CD4-positive, alpha-beta T cell treated with Interleukin-12 subunit alpha and Interleukin-12 subunit beta, for 1 hour (primary cell): ENCODE measurements around the gene PLK3.
A peak's percentile ranks its signal among the peaks of the same experiment; 100 is the strongest.
"Not testable (repeated sequence)": the region's sequence is repeated elsewhere in the genome, so short reads cannot be mapped to it uniquely, and the experiment has no call there.

Source experiments
- DNase-seq: peaks from one replicate; pipeline ENCODE4 v3.0.0-alpha.2; 2020

PLK3 gene

DNA sequence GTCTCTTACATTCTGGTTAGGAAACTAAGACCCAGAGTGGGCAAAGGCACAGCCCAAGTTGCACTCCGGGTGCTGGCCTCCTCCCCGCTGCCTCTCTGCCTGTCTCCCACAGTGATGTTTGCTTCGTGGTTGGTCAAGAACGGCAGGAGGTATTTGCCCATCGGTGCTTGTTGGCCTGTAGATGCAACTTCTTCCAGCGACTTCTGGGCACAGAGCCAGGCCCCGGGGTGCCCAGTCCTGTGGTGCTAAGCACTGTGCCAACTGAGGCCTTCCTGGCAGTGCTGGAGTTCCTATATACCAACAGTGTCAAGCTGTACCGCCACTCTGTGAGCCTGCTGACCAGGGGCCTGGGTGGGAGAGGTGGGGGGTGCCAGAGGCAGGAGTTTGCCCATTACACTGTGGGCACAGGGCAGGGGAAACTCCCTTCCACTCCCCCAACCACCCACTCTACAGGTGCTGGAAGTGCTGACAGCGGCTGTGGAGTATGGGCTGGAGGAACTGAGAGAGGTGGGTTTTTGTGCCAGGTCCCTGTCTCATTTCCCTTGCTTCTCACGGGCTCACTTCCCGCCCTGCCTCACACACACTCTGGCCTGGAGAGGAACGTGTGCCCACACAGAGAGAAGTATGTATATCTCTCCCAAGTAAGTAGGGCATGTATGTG lies 10.1 kb downstream of the PLK3 start:
- peak; percentile 59 for DNase-seq

DNA sequence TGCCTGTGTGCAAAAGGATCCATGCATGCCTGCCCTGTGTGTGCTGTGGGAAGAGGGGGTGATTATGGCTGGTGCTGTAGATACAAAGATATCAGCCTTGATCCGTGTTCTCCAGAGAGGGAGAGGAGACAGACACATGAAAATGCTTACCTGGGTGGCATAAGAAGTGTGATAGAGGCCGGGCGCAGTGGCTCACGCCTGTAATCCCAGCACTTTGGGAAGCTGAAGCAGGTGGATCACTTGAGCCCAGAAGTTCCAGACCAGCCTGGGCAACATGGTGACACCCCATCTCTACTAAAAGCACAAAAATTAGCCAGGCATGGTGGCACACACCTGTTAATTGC lies 10.6 kb downstream of the PLK3 start:
- not testable (repeated sequence) for DNase-seq

DNA sequence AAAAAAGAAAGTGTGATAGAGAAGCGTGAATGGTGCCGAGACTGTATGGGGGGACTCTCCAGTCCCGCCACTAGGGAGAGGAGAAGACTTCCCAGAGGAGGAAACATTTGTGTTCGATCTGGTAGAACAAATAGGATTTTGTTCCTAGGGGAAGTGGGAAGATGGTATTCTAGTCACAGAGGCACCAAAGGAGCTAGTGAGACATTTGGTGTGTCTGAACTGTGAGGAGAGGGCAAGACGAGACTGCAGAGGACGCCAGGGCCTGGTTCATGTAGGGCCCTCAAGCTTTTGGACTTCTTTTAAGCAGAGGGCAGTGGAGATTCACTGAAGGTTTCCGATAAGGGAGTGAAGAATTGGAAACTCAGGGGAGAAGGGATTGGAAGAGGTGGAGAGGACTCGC lies 11.1 kb downstream of the PLK3 start:
- no peak for DNase-seq

DNA sequence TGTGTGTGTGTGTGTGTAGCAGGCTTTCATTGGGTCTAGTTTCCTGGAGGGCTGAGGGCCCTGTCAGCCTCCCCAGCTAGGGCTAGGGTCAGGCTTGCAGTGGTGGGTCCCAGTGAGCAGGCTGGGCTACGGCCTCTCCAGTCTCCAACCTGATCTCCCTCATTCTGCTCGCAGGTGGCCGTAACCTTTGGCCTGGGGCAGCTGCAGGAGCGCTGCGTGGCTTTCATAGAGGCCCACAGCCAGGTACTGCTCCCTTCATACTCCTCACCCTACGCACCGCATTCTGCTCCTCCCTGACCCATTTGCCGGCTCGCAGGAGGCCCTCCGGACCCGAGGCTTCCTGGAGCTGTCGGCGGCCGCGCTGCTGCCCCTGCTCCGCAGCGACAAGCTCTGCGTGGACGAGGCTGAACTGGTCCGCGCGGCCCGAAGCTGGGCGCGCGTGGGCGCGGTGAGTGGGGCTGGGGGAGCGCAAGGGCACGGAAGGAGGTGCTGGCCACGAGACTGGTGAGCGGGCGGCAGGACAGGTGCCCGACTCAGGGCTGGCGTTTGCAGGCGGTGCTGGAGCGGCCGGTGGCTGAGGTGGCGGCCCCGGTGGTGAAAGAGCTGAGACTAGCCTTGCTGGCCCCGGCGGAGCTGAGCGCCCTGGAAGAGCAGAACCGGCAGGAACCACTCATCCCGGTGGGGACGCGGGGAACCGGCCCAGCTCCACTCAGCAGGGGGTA lies 12.8 kb downstream of the PLK3 start:
- no peak for DNase-seq

DNA sequence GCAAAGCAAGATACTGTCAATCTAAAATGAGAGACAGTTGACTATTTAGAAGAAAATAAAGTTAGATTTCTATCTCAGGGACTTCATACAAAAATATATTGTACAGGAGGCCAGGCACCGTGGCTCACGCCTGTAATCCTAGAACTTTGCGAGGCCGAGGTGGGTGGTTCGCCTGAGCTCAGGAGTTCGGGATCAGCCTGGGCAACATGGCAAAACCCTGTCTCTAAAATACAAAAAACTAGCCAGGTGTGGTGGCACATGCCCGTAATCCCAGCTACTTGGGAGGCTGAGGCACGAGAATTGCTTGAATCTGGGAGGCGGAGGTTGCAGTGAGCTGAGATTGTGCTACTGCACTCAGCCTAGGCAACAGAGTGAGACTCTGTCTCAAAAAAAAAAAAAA lies 15.7 kb downstream of the PLK3 start:
- not testable (repeated sequence) for DNase-seq

DNA sequence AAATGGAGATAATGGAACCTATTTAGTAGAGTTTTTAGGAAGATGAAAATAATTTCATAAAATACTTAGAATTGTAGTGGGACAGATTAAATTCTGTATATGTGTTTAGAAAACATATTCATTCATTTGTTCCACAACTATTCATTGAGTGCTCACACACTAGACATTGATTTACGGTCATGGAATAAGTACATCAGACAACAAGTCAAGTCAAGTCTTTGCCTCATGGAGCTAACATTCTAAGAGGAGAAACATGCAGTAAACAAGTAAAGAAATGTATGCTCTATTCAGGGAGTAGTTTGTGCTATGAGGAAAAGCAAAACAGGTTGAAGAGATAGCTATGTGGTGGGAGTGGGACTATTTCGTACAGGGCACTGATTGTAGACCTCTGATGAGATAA lies 17.1 kb downstream of the PLK3 start:
- no peak for DNase-seq

DNA sequence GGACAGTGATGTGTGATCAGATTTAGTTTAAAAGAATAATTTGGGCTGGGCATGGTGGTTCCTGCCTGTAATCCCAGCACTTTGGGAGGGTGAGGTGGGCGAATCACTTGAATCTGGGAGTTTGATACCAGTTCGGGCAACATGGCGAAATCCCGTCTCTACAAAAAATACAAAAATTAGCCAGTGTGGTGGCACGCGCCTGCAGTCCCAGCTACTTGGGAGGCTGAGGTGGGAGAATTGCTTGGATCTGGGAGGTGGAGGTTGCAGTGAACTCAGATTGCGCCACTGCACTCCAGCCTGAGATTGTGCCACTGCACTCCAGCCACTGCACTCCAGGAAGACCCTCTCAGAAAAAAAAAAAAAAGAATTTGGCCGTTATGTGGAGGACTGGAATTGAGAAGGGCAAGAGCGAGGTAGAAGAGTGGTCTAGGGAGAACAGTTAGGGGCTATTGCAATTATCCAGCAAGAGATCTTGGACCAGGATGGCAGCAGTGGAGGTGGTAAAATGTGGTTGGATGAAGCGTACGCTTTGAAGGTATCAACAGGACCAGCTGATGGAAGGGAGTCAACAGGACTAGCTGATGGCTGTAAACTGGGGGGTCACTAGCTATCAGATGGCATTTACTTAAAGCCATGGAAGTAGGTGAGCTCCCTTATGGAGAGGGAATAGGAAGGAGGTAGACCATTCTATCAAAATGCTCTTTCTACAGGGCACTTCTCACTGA lies 17.8 kb downstream of the PLK3 start:
- DNase-seq = no peak

DNA sequence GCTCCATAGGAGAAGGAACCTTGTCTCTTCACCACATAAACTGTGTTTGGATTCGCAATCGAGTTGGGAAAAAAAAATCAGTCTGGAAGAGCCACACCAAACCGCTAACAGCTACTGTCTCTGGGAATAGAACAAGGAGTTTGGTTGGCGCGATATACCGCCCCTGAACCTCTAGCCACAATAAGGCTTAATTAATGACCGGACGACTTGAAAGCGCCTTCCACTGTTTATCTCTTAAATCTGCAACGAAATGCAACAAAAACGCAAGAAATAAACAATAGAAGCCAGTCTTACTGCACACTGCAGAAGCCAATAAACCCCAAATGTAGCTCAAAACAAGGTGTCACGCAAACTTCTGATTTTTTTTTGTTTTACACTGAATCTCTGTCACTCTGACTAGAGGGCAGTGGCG lies 19.0 kb downstream of the PLK3 start:
- no peak for DNase-seq

DNA sequence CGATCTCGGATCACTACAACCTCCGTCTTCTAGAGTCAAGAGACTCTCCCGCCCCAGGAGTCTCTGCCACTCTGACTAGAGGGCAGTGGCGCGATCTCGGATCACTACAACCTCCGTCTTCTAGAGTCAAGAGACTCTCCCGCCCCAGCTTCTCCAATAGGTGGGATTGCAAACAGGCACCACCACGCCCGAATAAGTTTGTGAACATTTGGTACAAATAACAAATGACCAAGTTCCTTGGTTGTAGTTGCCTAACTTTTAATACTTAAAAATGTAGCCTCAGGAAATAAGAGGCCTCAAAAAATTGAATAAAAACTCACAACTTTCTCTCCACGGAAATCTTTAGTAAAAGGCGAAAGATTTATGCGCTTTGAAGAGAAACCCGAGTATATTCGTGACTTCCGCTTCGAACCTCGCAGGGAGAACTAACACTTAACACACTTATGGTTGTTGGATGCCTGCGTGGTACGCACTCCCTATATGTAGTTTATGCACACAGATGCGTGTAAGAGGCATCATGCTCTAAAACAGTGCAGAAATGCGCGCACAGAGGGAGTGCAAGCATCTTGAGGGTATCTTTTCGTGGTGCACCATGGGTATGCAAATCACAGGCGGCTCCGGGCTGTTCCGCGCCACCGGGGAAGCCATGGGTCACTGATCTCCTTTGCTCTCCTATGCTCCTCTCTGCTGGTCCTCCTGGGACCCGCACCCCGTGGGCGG lies 19.6 kb downstream of the PLK3 start:
- peak; percentile 87 for DNase-seq

DNA sequence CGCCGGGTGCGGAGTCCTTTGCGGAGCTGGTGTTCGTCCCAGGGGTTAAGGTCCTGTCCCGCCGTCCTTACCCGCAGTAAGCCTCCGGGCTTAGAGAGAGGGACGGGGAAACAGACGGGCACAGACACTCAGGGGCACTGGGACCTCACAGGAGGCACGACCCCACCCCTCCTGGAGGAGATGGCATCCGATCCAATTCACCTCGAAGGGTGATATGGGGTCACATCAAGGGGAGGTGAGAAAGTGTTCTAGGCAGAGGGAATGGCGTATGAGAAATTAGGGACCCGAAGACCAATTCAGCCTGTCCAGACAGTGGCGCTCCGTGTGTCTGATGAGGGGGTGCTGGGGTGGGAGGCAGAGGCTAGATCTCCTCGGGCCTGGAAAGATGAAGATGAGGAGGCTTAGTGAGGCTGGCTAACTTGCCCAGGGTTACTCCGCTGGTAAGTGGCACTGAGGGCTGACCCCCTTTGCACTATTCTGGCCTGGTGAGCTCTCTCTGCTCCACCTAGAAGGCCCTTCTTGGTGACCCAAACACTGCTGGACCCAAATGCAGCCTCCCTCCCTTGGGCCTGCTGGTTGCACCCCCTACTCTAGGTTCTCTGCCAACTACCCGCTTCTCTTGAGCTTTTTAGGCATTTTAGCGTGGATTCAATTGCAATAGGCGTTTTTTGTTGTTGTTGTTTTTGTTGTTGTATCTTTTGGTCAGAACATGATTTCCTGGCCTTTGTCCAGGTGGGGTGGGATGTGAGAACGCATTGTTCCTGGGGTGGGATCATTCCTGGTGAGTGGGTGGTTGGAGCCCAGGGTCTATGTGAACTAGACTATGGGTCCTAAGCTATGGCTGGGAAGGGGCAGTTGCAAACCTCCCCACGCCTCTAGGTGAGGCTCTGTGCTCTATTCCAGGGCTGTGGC lies 20.4 kb downstream of the PLK3 start:
- DNase-seq = no peak

DNA sequence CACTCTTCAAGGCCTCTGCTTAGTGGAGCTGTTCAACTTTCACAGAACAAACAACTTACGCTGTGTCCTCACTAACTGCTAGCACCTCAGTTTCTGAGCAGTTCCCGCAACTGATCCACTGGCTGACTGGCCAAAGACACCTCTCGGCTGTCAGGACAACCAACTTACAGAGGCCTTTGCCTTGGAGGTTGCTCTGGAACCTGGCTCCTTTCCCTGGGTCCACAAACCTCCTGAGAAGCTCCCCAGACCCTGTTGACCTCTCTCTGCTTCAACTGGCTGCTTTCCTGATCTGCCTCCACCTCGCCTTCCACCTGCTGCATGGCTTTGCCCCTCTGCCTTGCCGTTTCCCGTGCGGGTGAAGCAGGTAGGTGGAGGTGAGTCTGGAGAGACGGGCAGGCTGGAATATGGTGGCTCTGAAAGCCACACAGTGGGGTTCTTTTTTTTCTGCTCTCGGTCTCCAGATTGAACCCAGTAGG lies 21.1 kb downstream of the PLK3 start:
- DNase-seq = no peak

DNA sequence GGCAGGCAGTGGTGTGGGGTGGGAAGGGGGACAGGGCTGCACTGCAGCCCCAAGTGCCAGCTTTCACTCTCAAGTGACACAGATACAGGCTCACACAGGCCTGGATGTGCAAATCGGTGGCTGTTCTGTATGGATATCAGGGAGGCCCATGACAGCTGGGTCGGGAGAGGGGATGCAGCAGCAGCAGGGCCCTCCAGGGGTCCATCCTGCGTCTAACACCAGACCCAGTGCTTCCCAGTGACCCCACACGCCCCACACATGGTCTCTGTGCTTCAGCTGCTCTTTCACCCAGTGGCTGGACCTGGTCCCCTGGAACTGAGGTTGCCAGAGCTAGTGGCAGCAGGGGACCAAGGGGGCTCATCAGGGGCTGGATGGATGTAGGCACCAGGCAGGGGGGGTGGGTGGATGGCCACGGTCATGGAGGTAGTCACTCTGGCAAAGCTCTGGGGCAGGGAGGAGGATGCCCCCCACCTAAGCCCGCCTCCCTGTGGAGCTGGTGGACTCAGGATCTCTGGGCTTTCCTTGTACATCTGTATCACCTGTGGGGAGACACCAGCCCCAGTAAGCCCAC lies 22.0 kb downstream of the PLK3 start:
- DNase-seq = no peak

DNA sequence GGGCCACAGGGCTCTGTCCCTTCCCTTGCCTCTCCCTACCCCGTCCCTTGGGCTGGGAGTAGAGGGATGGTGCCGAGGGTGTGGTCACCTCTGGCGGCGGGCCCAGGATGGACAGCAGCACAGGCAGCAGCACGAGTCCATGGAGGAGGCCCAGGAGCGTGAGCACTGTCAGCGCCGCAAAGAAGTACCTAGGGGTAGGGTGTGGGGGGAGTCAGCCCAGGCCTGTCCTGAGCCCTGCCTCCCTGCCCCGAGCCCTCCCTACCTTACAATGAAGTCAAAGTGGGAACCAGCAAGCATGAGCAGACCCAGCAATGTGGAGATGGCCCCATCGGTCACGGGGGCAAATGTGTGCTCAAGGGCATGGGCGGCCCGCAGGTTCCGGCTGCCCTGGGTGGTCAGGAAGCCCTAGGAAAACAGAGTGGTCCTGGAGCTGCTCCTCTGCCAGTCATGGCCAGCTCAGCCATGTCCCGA lies 22.8 kb downstream of the PLK3 start:
- DNase-seq = no peak

DNA sequence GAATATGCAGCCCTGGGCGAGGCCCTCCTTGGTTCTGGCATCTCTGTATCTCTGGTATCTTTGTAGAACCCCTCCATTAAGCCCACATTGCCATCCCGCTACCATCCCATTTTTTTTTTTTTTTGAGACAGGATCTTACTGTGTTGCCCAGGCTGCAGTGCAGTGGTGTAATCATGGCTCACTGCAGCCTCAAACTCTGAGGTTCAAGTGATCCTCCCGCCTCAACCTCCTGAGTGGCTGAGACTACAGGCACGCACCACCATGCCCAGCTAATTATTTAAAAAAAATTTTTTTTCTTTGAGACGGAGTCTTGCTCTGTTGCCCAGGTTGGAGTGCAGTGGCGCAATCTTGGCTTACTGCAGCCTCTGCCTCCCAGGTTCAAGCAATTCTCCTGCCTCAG lies 24.2 kb downstream of the PLK3 start:
- not testable (repeated sequence) for DNase-seq

DNA sequence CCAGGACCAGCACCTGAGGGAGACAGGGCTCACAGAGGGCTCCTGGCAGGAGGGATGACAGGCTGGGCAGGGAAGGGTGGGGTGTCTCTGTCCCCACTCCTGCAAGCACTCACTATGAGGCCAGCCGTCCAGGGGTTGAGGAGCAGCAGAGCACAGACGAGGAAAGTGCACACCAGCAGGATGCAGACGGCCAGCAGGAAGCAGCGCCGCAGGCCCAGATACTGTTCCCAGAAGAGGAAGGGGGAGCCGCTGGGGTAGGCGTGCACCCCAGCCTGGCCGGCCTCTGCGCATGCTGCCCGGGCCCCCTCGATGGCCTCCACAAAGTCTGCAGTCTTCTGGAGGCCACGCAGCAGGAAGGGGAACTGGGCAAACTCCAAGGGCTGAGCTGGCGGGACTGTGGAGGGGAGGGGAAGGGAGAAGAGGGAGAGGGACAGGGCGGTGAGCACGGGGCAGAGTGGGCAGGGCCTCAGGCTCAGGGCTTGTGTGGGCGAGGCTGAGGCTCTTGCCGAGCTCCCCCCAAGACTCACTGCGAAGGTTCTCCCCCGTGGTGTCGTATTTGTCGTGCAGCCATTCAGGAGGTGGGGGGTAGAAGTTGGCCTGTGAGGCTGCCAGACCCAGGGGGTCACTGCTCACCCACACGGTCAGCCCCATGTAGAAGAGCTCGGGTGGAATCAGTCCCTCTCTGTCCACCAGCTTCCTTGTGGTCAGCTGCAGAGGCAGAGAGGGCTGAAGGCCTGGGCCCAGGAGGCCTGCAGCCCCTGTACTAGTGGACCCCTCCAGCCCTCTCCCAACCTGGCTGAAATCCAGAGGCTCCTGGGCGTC lies 26.4 kb downstream of the PLK3 start:
- no peak for DNase-seq

DNA sequence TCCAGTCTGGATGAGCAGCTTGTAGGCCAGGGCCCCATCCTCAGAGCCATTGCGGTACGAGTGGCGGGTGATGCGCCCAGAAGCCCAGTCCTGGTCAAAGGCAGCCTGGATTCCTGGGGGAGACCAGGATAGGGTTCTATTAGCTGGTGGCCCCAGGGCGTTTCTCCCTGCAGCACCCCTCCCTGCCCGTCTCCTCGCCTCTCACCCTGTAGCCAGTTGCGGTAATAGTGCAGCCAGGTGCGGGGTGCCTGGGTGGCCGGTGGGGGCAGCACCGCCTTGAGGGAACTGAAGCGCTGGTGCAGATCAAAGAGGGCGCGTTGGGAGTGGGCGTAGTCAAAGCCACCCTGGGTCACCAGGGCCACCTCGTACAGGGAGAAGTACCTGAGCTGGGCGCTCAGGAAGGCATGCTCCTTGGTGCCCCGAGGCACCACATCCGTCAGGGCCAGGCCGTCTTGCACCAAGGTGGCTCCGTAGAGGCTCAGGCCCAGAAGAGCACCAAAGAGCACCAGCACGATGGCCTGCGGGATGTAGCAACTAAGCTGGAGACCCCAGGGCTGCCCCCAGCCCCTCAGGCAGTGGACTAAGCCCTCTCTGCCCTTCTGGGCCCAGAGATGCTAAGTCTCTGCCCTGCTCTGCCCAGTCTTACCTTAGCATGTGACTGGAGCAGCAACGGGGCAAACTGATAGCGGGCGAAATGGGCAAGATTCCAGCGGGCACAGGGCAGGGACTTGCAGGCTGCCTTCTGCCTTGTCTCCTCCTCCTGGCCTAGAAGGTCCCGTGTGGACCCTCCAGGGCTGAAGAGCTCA lies 27.2 kb downstream of the PLK3 start:
- DNase-seq = no peak

DNA sequence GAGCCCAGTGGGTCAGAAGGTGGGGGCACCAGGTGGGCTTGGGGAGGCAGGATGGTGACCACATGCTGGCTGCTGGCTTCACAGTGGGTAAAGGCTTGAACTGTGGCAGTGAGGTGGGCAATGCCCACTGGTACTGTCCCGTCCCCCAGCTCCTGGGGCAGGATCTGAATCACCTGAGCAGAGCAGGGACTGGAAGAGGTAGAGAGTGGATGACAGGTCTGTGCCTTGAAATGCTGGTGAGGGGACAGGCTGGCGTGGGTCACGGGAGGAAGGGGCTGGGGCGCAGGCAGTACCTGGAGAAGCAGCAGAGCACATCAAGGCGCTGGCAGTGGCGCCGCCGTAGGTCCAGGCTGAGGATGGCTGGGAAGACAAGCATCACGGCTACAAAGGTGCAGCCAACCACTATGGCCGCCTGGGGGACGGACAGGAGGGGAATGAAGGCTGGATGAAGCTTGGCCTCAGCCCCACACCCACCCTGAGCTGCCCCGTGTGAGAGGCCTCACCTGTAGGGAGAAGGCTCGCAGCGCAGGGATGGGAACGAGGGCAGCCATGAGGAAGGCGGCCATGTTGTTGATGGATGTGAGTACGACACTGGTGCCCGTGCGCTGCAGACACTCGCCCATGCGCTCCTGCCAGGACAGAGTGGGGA lies 27.9 kb downstream of the PLK3 start:
- no peak for DNase-seq

DNA sequence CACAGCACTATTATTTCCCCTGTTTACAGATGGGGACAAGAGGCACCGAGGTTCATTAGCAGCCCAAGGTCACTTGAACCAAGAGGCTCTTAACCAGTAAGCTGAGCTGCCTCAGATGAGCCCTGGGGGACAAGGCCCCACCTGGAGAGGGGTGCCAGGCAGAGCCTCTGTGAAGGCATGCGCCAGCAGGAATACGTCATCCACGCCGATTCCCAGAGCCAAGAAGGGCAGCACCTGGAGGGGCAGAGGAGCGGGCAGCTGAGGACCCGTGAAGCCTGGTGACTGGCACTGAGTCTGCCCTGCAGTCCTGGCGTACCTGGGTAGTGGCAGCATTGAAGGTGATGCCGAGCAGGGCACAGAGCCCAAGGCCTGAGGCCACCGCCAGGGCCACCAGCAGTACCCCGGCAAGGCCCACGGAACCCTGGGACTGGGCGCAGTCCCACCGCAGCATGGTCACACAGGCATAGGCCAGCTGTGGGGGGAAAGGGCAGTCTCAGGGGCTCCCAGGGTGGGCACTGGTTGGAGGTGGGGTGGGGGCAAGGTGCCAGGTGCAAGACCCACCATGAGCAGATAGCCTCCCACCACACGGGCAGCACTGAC lies 28.8 kb downstream of the PLK3 start:
- DNase-seq = no peak
